ENCODE results near the gene DDX60. TPM values are rescaled to one million over a fixed set of nuclear protein-coding genes. Genes with fewer than 3 reads are reported as not detected.

Gene DDX60
- total and polyA plus RNA-seq, 2 donors (not counting 3 experiments of a cell fraction or from before 2014, with no cell fraction given), result 3.8 to 9.3 TPM

GRCh38 chr4:168263039-168263438 is 55.5 kb downstream of the DDX60 start:
- FAIRE-seq, result no peak
- no peaks in the 10 kb centered on the region for H3K4me1 ChIP-seq (ENCODE audit: control insufficient read depth, extremely low read depth, insufficient read depth, low read length)
- no peak for TF ChIP-seq CTCF (IDR thresholded peaks at IDR 0.05; ENCODE audit: extremely low read depth in 1 of 2, insufficient read depth in 1 of 2, low read depth in 1 of 2, low read length in 2 of 2)
- TF ChIP-seq POLR2A (IDR thresholded peaks at IDR 0.05; ENCODE audit: low read depth, low read length), result no peak
- no peak for TF ChIP-seq EZH2 (IDR thresholded peaks at IDR 0.05; ENCODE audit: borderline replicate concordance, low read depth, low read length, severe bottlenecking)
- TF ChIP-seq FOS (IDR thresholded peaks at IDR 0.05; ENCODE audit: borderline replicate concordance, insufficient read depth, low read length), result no peak
- no peak for TF ChIP-seq POLR2AphosphoS5 (IDR thresholded peaks at IDR 0.05; ENCODE audit: insufficient read depth, low read depth, low read length)
- TF ChIP-seq GATA2 (IDR thresholded peaks at IDR 0.05; ENCODE audit: insufficient read depth, insufficient read length, low read depth, low read length), result no peak
- TF ChIP-seq MYC (IDR thresholded peaks at IDR 0.05; ENCODE audit: low read depth, low read length), result no peak
- TF ChIP-seq MAX (IDR thresholded peaks at IDR 0.05; ENCODE audit: insufficient read depth, insufficient read length), result no peak
- TF ChIP-seq JUN (IDR thresholded peaks at IDR 0.05; ENCODE audit: borderline replicate concordance, insufficient read depth, insufficient read length, low read depth), result no peak
- no peak for DNase-seq (ENCODE audit: low read depth, low spot score)
- H4K20me1 ChIP-seq (replicated peaks; ENCODE audit: control insufficient read depth, extremely low read depth, insufficient read depth, low read length), result no peaks in the 10 kb centered on the region
- no peaks in the 10 kb centered on the region for H3K27me3 ChIP-seq (ENCODE audit: control insufficient read depth in 2 of 2, insufficient read depth in 2 of 2, low read length in 2 of 2)
- no peak overlapping the region for H3K4me3 ChIP-seq (replicated peaks in 1 of 3; ENCODE audit: insufficient read depth in 1 of 3, low read depth in 1 of 3, low read length in 3 of 3)
- no peaks in the 10 kb centered on the region for H3K9me3 ChIP-seq (replicated peaks; ENCODE audit: control insufficient read depth, insufficient read depth, low read length)
- dilution Hi-C loops (cut with MboI; ENCODE audit: extremely low pct_ligation_motif_present, low sequenced_read_pairs) (no loop called here), intact Hi-C loops (cut with micrococcal nuclease) (no loop called here)
- ChIA-PET POLR2A (no interaction called here), CTCF (no interaction called here)
- H3K79me2 ChIP-seq (ENCODE audit: control insufficient read depth, insufficient read depth, low read length), result no peaks in the 10 kb centered on the region
- peaks cover 0 to 3% of the 10 kb centered on the region in 2 experiments for H3K36me3 ChIP-seq (ENCODE audit: control insufficient read depth in 2 of 2, extremely low read depth in 1 of 2, insufficient read depth in 2 of 2, low read length in 2 of 2)
- H3K9me1 ChIP-seq (replicated peaks; ENCODE audit: control insufficient read depth, extremely low read depth, insufficient read depth, low read length), result no peaks in the 10 kb centered on the region
- no TSS peak for BruUV-seq (replicated peaks)
- H3K27ac ChIP-seq (ENCODE audit: insufficient read depth, low read depth, low read length), result no peak overlapping the region
- no peak overlapping the region for H3K4me2 ChIP-seq (ENCODE audit: insufficient read depth, low read length)
- no peak overlapping the region for H3K9ac ChIP-seq (replicated peaks; ENCODE audit: extremely low read depth, insufficient read depth, low read length)
- no peak overlapping the region for H2AFZ ChIP-seq (ENCODE audit: low read depth, low read length)

Data from endothelial cell of umbilical vein (primary cell).